Osteoblast (primary cell): Measurements from ENCODE around the gene CMSS1. TPM values are rescaled to one million over a fixed set of nuclear protein-coding genes. Genes with fewer than 3 reads are reported as not detected.

Source experiments
- DNase-seq: peaks from one replicate; pipeline ENCODE4 v3.0.0; 2011; ENCODE audit warnings: low spot score, mixed read lengths; ENCODE audit not compliant: insufficient read length; ENCODE audit errors: missing footprints
- H2AFZ ChIP-seq: 2 replicates; pipeline ENCODE4 v1.6.0; 2011; ENCODE audit warnings: mild to moderate bottlenecking, low read length
- H3K27ac ChIP-seq: 2 replicates; pipeline ENCODE4 v1.5.1; 2011; ENCODE audit warnings: mild to moderate bottlenecking, low read depth, low read length, moderate library complexity
- H3K27me3 ChIP-seq: 2 replicates; pipeline ENCODE4 v1.6.0; 2012; ENCODE audit warnings: mild to moderate bottlenecking, control low read depth, inconsistent platforms, low read length, moderate library complexity; ENCODE audit not compliant: insufficient read depth
- H3K36me3 ChIP-seq: 2 replicates; pipeline ENCODE4 v1.5.1; 2011; ENCODE audit warnings: mild to moderate bottlenecking, low read length, control low read depth, moderate library complexity; ENCODE audit not compliant: insufficient read depth
- H3K4me1 ChIP-seq: 2 replicates; pipeline ENCODE4 v1.5.1; 2011; ENCODE audit warnings: mild to moderate bottlenecking, low read length, control low read depth, moderate library complexity; ENCODE audit not compliant: insufficient read depth
- H3K4me2 ChIP-seq: 2 replicates; pipeline ENCODE4 v1.6.0; 2011; ENCODE audit warnings: mild to moderate bottlenecking, low read length; ENCODE audit not compliant: insufficient read depth
- H3K4me3 ChIP-seq: fragments of 200-600 bp; sonication (generic); 3 replicates; pipeline ENCODE4 v1.5.1; 2012; ENCODE audit warnings: mild to moderate bottlenecking, low read length, inconsistent platforms; ENCODE audit not compliant: insufficient read depth
- H3K79me2 ChIP-seq: 2 replicates; pipeline ENCODE4 v1.6.0; 2012; ENCODE audit warnings: mild to moderate bottlenecking, low read length, control low read depth, inconsistent platforms; ENCODE audit not compliant: insufficient read depth
- H3K9me3 ChIP-seq: 2 replicates; pipeline ENCODE4 v1.5.1; 2011; ENCODE audit warnings: low read depth, low read length, control low read depth
- H4K20me1 ChIP-seq: 2 replicates; pipeline ENCODE4 v1.6.0; 2012; ENCODE audit warnings: mild to moderate bottlenecking, low read length, control low read depth; ENCODE audit not compliant: insufficient read depth
- total RNA-seq: library from RNA; depleted of rRNA; stranded (reverse); fragments of >200 nt; gene quantifications from 2 replicates; pipeline ENCODE4 v1.2.3, GENCODE V29; 2012
- TF ChIP-seq, protein P1 (sequence below): IDR thresholded peaks from 2 replicates; pipeline ENCODE4 v1.5.1; 2011; ENCODE audit warnings: mild to moderate bottlenecking, low read depth, low read length, moderate library complexity; ENCODE audit errors: extremely low read depth

CMSS1 gene
- total RNA-seq, 1 donor = 15.9 TPM

DNA sequence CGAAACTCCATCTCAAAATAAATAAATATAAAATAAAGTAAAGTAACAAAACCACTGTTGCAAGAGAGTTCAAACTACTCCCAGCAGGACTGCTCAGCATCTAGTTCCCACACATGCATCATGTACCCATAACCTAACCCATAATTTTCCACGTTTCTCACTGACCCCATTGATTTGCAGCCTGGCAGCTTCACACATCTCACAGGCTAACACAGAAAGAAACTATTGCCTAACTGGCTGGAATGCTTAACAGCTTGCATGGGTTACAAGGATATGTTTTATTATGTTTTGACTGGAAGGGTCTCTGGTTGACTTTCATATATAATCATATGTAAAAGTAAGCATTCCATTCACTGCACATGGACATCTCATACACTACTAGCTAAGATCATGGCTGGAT lies 387.5 kb downstream of the CMSS1 start:
- no peaks in the 10 kb centered on the region for H3K36me3 ChIP-seq
- H3K9me3 ChIP-seq = no peaks in the 10 kb centered on the region
- TF ChIP-seq, protein P1, sequence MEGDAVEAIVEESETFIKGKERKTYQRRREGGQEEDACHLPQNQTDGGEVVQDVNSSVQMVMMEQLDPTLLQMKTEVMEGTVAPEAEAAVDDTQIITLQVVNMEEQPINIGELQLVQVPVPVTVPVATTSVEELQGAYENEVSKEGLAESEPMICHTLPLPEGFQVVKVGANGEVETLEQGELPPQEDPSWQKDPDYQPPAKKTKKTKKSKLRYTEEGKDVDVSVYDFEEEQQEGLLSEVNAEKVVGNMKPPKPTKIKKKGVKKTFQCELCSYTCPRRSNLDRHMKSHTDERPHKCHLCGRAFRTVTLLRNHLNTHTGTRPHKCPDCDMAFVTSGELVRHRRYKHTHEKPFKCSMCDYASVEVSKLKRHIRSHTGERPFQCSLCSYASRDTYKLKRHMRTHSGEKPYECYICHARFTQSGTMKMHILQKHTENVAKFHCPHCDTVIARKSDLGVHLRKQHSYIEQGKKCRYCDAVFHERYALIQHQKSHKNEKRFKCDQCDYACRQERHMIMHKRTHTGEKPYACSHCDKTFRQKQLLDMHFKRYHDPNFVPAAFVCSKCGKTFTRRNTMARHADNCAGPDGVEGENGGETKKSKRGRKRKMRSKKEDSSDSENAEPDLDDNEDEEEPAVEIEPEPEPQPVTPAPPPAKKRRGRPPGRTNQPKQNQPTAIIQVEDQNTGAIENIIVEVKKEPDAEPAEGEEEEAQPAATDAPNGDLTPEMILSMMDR = no peak
- no peaks in the 10 kb centered on the region for H3K79me2 ChIP-seq
- DNase-seq = no peak
- no peaks in the 10 kb centered on the region for H3K4me1 ChIP-seq
- no peak overlapping the region for H3K27ac ChIP-seq
- H3K4me3 ChIP-seq = no peak overlapping the region
- H2AFZ ChIP-seq = no peak overlapping the region
- H3K4me2 ChIP-seq = no peak overlapping the region
- no peaks in the 10 kb centered on the region for H4K20me1 ChIP-seq
- no peaks in the 10 kb centered on the region for H3K27me3 ChIP-seq

DNA sequence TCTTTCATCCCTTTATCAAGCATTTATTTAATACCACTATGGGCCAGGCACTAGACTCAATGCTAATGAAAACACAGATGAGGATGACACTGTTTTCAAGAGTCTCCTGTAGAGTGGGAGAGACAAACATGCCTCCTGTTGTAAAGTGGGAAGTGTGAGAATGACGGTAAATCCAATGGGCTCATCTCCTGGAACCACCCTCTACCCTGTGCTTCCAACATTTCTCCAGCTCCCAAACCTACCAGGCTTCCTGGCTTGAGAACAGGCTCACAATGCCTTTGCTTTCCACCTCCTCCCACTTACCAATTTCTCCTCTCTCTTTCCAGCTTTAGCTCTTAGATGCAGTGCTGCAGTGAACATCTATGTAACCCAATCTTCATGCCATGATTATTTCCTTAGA lies 389.0 kb downstream of the CMSS1 start:
- Histone ChIP-seq H3K27ac (no peak overlapping the region), H3K4me3 (no peak overlapping the region), H3K9me3 (no peaks in the 10 kb centered on the region), H3K36me3 (no peaks in the 10 kb centered on the region), H3K4me1 (peaks cover 3% of the 10 kb centered on the region), H2AFZ (no peak overlapping the region), H3K27me3 (no peaks in the 10 kb centered on the region), H4K20me1 (no peaks in the 10 kb centered on the region), H3K79me2 (no peaks in the 10 kb centered on the region), H3K4me2 (no peak overlapping the region)
- TF ChIP-seq, protein P1 = no peak
- DNase-seq = no peak

DNA sequence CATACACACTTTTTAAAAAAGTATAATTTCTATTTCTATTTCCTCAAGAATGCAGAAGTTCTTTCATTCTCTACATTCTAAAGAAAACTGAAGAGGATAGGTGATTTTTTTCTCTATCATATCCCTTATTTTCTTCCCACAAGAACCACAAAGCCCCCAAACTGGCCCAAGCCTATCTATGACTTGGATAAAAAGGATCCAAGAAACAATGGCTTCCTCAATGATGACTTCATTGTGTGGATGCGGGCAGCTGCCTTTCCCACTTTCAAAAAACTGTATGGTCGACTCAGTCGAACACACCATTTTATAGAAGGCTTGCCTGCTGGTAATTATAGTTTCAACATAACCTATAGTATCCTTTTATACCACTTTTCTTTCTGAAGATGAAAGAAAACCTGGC lies 390.2 kb downstream of the CMSS1 start:
- Histone ChIP-seq H3K4me1 (peaks cover 3% of the 10 kb centered on the region), H3K9me3 (no peaks in the 10 kb centered on the region), H3K36me3 (no peaks in the 10 kb centered on the region), H3K4me3 (no peak overlapping the region), H3K4me2 (no peak overlapping the region), H3K27me3 (no peaks in the 10 kb centered on the region), H3K27ac (no peak overlapping the region), H3K79me2 (no peaks in the 10 kb centered on the region), H4K20me1 (no peaks in the 10 kb centered on the region), H2AFZ (no peak overlapping the region)
- TF ChIP-seq, protein P1 = no peak
- DNase-seq = no peak

GRCh38 chr3:100209169-100209568 lies 391.5 kb downstream of the CMSS1 start:
- DNase-seq = no peak
- Histone ChIP-seq H3K27me3 (no peaks in the 10 kb centered on the region), H3K79me2 (no peaks in the 10 kb centered on the region), H3K4me3 (no peak overlapping the region), H3K9me3 (no peaks in the 10 kb centered on the region), H3K27ac (no peak overlapping the region), H4K20me1 (no peaks in the 10 kb centered on the region), H3K36me3 (no peaks in the 10 kb centered on the region), H3K4me1 (peaks cover 3% of the 10 kb centered on the region), H3K4me2 (no peak overlapping the region), H2AFZ (no peak overlapping the region)
- TF ChIP-seq, protein P1 = no peak
